ENCODE measurements around the gene PDGFB. TPM values are rescaled to one million over a fixed set of nuclear protein-coding genes. Genes with fewer than 3 reads are reported as not detected.

Gene PDGFB
- total RNA-seq, 2 donors from 2014 or later: 5.9 to 10.4 TPM

- H3K36me3 ChIP-seq (ENCODE audit: control insufficient read depth, insufficient read depth, low read length): no peaks in the 10 kb centered on the region
- no peak overlapping the region for H3K27ac Mint-ChIP-seq
- H3K4me3 ChIP-seq (ENCODE audit: low read length): no peak overlapping the region
- H3K9me3 ChIP-seq (ENCODE audit: control insufficient read depth, low read length): no peaks in the 10 kb centered on the region
- WGBS, 2 experiments (ENCODE audit: insufficient coverage in 1 of 2, insufficient read length in 1 of 2): 87 to 95% methylated on average over 4 to 8 of the region's 8 CpGs
- H3K4me1 ChIP-seq (ENCODE audit: control insufficient read depth, insufficient read depth, low read length): peaks cover 3% of the 10 kb centered on the region
- no peak overlapping the region for H3K4me3 Mint-ChIP-seq
- no peak overlapping the region for H3K27ac ChIP-seq (ENCODE audit: low read depth, low read length)
- H3K9me3 Mint-ChIP-seq: no peaks in the 10 kb centered on the region
- DNase-seq: no peak
- H3K36me3 Mint-ChIP-seq (ENCODE audit: low read depth): no peaks in the 10 kb centered on the region
- peaks cover 34% of the 10 kb centered on the region for H3K4me1 Mint-ChIP-seq
- H3K27me3 Mint-ChIP-seq (ENCODE audit: insufficient read depth): peaks cover 7% of the 10 kb centered on the region
- peaks cover 11% of the 10 kb centered on the region for H3K27me3 ChIP-seq (ENCODE audit: control insufficient read depth, insufficient read depth, low read length, poor library complexity, severe bottlenecking)
- TF ChIP-seq, protein P1, sequence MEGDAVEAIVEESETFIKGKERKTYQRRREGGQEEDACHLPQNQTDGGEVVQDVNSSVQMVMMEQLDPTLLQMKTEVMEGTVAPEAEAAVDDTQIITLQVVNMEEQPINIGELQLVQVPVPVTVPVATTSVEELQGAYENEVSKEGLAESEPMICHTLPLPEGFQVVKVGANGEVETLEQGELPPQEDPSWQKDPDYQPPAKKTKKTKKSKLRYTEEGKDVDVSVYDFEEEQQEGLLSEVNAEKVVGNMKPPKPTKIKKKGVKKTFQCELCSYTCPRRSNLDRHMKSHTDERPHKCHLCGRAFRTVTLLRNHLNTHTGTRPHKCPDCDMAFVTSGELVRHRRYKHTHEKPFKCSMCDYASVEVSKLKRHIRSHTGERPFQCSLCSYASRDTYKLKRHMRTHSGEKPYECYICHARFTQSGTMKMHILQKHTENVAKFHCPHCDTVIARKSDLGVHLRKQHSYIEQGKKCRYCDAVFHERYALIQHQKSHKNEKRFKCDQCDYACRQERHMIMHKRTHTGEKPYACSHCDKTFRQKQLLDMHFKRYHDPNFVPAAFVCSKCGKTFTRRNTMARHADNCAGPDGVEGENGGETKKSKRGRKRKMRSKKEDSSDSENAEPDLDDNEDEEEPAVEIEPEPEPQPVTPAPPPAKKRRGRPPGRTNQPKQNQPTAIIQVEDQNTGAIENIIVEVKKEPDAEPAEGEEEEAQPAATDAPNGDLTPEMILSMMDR (conservative IDR thresholded peaks at IDR 0.05): no peak
- no peak overlapping the region for H3K9ac ChIP-seq (ENCODE audit: extremely low read depth, low read length, poor library complexity, severe bottlenecking)
These were observed 6.2 kb downstream of the PDGFB start for GRCh38 chr22:39238561-39238960.

- Mint-ChIP-seq H3K36me3 (ENCODE audit: low read depth) (no peaks in the 10 kb centered on the region), H3K27me3 (ENCODE audit: insufficient read depth) (peaks cover 6% of the 10 kb centered on the region), H3K27ac (no peak overlapping the region), H3K9me3 (no peaks in the 10 kb centered on the region), H3K4me1 (peaks cover 34% of the 10 kb centered on the region), H3K4me3 (no peak overlapping the region)
- Histone ChIP-seq H3K4me1 (ENCODE audit: control insufficient read depth, insufficient read depth, low read length) (peaks cover 3% of the 10 kb centered on the region), H3K36me3 (ENCODE audit: control insufficient read depth, insufficient read depth, low read length) (no peaks in the 10 kb centered on the region), H3K4me3 (ENCODE audit: low read length) (no peak overlapping the region), H3K9me3 (ENCODE audit: control insufficient read depth, low read length) (no peaks in the 10 kb centered on the region), H3K9ac (ENCODE audit: extremely low read depth, low read length, poor library complexity, severe bottlenecking) (no peak overlapping the region), H3K27ac (ENCODE audit: low read depth, low read length) (no peak overlapping the region), H3K27me3 (ENCODE audit: control insufficient read depth, insufficient read depth, low read length, poor library complexity, severe bottlenecking) (peaks cover 6% of the 10 kb centered on the region)
- TF ChIP-seq, protein P1 (conservative IDR thresholded peaks at IDR 0.05): no peak
- 88 to 98% methylated on average over 4 to 5 of the region's 5 CpGs for WGBS, 2 experiments (ENCODE audit: insufficient coverage in 1 of 2, insufficient read length in 1 of 2)
- DNase-seq: no peak
These were observed 6.7 kb downstream of the PDGFB start for GRCh38 chr22:39238101-39238466.

GRCh38 chr22:39237318-39238100 is 7.3 kb downstream of the PDGFB start:
- H3K4me3 ChIP-seq (ENCODE audit: low read length): no peak overlapping the region
- Mint-ChIP-seq H3K27ac (no peak overlapping the region), H3K36me3 (ENCODE audit: low read depth) (no peaks in the 10 kb centered on the region), H3K4me1 (peaks cover 34% of the 10 kb centered on the region), H3K9me3 (no peaks in the 10 kb centered on the region), H3K27me3 (ENCODE audit: insufficient read depth) (peaks cover 6% of the 10 kb centered on the region), H3K4me3 (no peak overlapping the region)
- H3K27me3 ChIP-seq (ENCODE audit: control insufficient read depth, insufficient read depth, low read length, poor library complexity, severe bottlenecking): peaks cover under 1% of the 10 kb centered on the region
- TF ChIP-seq, protein P1 (conservative IDR thresholded peaks at IDR 0.05): no peak
- no peak overlapping the region for H3K27ac ChIP-seq (ENCODE audit: low read depth, low read length)
- H3K9me3 ChIP-seq (ENCODE audit: control insufficient read depth, low read length): no peaks in the 10 kb centered on the region
- peaks cover 3% of the 10 kb centered on the region for H3K4me1 ChIP-seq (ENCODE audit: control insufficient read depth, insufficient read depth, low read length)
- no peak for DNase-seq
- 88 to 89% methylated on average over 19 to 22 of the region's 22 CpGs for WGBS, 2 experiments (ENCODE audit: insufficient coverage in 1 of 2, insufficient read length in 1 of 2)
- no peak overlapping the region for H3K9ac ChIP-seq (ENCODE audit: extremely low read depth, low read length, poor library complexity, severe bottlenecking)
- no peaks in the 10 kb centered on the region for H3K36me3 ChIP-seq (ENCODE audit: control insufficient read depth, insufficient read depth, low read length)
